Fibroblast of skin of right biceps (primary cell): ENCODE measurements around the gene GDF15.

Experiments
- DNase-seq: peaks from one replicate; pipeline ENCODE4 v3.0.0-alpha.2; 2013

GDF15 gene

DNA sequence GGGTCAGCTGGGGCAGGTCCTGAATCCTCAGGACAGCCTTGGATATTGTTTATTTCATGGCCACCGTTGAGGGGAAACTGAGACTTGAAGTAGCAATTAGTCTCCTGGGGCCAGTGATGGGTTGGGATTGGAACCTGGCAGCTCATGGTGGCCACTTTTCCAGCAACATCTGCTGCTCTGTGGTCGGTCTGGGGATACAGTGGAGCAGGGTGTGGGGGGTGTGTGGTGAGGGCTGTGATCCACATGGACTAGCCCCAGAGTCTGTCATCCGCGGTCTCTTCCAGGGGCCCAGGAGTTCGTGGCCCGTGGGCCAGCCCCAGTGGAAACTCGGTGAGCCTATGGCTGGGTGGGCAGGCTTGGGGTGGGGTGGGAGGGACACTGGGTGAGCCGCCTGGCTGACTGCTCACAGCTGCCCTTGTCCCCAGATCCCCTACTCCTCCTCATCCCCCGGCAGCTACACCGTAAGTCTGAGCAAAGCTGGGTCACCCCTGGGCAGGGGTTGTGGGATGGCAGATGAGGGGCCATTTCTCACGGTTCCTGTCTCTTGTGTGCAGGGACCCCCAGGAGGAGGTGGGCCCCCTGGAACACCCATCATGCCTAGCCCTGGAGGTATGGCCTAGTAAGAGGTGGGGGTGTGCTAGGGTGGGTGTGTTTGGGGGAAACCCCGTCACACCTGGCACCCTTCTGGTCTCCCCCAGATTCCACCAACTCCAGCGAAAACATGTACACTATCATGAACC is 46.5 kb downstream of the GDF15 start:
- no peak for DNase-seq

GRCh38 chr19:18433015-18433691 is 47.2 kb downstream of the GDF15 start:
- no peak for DNase-seq

- DNase-seq = no peak
Measured at GRCh38 chr19:18433735-18434398, 47.9 kb downstream of the GDF15 start.

DNA sequence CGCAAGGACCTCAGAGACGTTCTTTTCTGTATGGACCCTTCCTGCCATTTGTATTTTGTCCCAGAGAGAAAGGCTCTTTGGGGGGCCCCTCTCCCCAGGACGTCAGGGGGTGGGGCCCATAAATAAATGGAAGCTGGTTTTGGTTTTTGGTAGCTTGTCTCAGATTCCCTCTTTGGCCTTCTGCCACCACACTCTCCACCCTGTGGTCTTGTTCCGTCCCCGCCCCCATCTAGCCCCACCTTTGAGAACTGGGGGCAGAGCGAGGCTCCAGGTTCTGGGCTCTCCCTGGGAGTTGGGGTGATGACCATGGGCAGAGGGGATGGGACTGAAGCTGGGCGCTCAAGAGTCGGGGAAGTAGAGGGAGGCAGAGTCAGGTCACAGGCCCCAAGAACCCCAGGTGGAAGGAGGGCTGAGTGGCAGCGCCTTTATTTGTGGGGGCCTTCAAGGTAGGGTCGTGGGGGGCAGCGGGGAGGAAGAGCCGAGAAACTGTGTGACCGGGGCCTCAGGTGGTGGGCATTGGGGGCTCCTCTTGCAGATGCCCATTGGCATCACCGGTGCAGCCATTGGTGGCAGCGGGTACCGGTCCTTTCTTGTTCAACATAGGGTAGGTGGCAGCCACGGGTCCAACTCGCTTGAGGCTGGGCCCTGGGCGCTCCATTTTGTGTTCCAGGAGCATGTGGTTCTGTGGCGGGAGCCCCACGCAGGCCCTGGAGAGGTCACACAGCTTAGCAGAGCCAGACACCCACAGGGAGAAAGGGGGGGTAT is 48.6 kb downstream of the GDF15 start:
- DNase-seq = no peak

GRCh38 chr19:18435178-18435841 is 49.4 kb downstream of the GDF15 start:
- DNase-seq = no peak

GRCh38 chr19:18435842-18436670 is 50.1 kb downstream of the GDF15 start:
- no peak for DNase-seq

- peak; percentile 85 for DNase-seq
Measured at GRCh38 chr19:18436671-18437490, 50.9 kb downstream of the GDF15 start.

DNA sequence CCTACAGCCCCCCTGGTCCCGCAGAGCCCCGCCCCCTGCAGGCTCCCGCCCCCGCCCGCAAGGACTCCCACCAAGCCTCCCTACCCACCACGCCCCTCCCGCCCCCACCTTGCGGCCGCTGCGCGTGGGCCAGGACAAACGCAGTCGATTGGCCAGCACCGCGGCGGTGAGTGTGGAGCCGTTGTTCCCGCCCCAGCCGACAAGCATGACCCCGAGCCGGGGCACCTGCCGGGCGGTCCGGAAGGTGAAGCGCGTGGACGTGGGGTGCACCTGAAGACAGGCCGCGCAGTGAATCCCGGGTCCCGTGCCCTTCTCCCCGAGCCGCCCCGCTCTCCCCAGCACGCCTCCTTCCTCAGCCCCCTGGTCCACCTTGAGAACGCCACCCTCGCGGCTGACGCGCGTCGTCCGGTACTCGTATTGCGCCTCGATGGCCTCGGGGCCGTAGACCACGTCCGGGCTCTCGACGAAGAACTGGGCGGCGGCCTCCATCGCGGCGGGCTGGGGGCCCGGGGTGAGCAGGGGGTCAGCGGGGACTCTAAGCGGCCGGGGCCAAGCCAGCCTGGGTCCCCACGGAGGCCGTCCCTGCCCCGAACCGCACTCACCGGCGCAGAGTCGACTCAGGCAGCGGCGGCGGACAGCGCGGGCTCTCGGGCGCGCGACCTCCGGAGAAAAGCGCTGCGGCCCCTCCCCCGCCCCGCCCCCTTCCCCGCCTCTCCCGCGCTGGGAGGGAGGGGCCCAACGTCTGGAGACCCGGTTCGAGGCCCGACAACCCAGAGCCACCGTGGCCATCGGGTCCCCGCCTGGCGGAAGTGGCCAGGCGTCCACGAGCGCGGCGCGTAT is 51.8 kb downstream of the GDF15 start, which contains the start of gene ISYNA1:
ISYNA1 (minus strand) TSS at position 643 of the 840 bp plus-strand sequence; CDS start at position 489, 154 bp downstream.
- DNase-seq = no peak

- no peak for DNase-seq
Measured at GRCh38 chr19:18438331-18439024, 52.5 kb downstream of the GDF15 start.
